GM21825 (cell line): Measurements from ENCODE around the gene KAT6B.
A peak's percentile ranks its signal among the peaks of the same experiment; 100 is the strongest.
"Not testable (repeated sequence)": the region's sequence is repeated elsewhere in the genome, so short reads cannot be mapped to it uniquely, and the experiment has no call there.

Experiments
- ATAC-seq: cut with Tn5 transposase; IDR thresholded peaks from one replicate; pipeline ENCODE4 v1.9.1; 2021; ENCODE audit warnings: mild to moderate bottlenecking, moderate library complexity; ENCODE audit not compliant: unreplicated experiment

The KAT6B gene

DNA sequence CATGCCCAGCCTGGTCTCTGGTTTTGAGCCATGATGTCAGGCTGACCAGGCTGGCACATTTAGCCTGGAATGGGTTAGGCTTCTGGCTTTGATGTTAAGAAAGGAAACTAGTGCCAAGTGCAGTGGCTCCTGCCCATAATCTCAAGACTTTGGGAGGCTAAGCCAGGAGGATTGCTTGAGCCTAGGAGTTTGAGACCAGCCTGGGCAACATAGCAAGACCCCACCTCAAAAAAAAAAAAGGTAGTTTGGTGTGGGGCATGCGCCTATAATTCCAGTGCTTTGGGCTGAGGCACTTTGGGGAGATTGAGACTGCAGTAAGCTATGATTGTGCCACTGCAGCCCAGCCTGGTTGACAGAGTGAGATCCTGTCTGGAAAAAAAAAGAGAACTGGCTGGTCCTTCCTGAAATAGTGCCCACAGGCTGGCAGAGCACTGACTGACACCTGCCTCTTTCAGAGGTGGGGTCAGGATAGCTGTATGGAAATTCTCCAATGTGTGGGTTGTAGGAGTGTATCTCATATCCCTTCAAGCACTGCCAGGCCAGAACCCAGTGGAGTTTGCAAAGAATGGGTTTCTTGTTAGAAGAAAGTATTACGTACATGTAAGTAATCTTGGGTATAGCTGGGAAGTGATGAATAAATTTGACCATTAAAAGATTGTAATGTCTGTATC, 61.3 kb downstream of the KAT6B start:
- no peak for ATAC-seq

DNA sequence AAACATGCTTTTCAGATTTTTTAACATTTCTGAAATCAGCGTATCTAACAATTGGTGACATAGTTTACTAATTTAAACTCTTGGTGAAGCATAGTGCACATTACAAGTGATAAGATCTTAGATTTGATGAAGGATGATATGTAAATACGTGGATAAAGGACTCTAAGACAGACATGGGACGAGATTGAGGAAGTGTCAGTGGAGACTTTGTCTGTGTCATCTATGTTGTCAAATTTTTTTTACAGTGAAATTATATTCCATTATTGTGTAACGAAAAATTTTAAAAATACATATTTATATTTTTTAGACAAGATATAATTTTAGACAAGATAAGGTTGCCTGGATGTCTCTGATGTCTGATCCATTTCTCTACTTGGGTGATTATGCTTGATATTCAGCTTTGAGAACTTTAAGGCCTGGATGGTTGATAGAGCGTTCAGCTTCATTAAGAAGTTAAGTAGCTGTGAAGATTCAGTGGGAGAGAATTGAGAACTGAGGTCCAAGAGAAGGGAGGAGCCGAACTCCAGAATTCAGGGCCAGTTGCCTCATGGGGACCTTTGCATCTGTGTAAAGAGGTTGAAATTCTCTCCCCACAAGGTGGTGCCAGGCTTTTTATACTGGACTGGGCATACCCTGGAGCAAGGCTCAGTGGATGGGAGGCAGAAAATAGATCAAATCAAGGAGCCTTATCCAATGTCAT, 62.7 kb downstream of the KAT6B start:
- no peak for ATAC-seq

- no peak for ATAC-seq
These were observed 63.2 kb downstream of the KAT6B start for GRCh38 chr10:74889662-74889998.

DNA sequence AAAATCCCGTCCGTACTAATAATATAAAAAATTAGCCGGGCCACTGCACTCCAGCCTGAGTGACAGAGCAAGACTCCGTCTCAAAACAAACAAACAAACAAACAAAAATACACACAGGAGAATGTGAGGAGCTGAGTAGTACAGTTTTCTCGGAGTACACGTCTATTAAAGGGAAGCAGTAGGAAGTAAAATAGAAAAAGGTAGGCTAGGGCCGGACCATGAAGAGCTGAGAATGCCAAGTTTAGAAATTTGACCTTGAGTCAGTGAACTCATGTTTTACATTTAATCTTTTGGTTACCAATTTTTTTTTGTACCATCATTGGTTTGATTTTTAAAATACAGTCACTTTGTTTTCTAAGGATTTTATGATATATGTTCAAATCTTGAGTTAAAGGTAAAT, 64.1 kb downstream of the KAT6B start:
- no peak for ATAC-seq

DNA sequence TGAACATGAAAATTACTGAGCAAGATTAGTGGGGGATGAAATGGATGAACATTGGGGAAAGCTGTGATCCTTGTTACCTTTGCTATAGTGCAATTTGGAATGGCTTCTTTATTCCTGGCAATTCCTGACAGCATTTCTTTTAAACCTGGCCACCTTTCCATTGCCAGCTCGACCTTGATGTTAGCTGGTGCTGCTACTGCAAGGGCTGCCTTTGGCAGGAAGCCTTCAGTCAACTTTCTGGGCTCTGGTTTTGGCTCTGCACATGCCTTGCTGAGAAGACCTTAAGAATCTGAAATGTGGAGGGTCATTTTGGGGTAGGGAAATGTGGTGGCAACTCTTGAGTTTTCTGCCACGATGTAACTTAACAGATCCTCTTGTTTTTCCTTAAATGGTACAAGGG, 64.7 kb downstream of the KAT6B start:
- ATAC-seq, result no peak

DNA sequence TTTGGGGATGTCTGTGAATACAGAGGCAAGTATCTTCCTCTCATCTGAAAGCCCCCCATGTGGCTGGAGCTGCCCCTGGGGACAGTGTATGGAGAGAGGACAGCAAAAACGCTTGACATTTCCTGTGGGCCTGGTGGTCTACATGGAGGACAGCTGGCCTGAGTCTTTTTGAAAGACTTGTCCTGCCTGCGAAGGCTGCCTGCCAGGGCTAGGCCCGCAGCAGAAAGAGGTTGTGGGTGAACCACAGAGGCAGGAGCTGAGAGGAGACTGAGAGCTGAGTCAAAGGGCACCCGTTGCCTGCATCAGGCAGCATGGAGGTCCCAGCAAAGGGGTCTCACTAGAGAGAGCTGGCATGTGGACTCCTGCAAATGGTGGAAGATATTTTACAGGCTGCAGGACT, 66.4 kb downstream of the KAT6B start:
- ATAC-seq, result no peak

- ATAC-seq, result not testable (repeated sequence)
These were observed 66.9 kb downstream of the KAT6B start for GRCh38 chr10:74893329-74893728.

GRCh38 chr10:74896788-74897527, 70.6 kb downstream of the KAT6B start:
- no peak for ATAC-seq

DNA sequence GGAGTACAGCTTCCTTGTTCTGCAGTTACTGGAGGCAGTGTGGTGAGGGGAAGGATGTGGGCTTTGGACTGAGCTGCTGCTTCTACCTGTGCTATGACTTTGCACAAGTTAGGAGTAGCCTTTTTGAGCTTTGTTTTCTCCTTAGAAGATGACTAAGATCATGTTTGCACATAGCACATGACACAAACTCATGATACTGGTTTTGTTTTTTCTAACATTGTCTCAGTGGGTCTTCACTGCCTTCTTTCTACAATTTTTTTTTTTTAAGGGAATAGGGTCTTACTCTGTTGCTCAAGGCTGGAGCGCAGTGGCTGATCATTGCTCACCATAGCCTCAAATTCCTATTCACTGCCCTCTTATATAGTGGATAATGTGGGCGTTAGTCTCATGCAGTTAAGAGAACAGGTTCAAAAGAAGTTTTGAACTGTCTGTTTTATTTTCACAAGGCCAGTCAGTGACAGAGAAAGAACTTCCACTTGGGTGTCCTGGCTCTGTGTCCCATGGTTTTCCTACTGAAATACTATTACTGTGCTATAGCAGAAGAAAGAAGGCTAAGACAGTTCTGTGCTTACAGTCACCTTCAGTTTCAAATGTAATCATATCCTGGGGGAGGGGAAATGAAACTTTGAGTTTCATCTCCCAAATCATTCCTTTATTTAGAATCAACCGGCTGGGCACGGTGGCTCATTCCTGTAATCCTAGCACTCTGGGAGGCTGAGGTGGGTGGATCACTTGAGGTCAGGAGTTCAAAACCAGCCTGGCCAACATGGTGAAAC, 72.0 kb downstream of the KAT6B start:
- peak; percentile 70 for ATAC-seq

DNA sequence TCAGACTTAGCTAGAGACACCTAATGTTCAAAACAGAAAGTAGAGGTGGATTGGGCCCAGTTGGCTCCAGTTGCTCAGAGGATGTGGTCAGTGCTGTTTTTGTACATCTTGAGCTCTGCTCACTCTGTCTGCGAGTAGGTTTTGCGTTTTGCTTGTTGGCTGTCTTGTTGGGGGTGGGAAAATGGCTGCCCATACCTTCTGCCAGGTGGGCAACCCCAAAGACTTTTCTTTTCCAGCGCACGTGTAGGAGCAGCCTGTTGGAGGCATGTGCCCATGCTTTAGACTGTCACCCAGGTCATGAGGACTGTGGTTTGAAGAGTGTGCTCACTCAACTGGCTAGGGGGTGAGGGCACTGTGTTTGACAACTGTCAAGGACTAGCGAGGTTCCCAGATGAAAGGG, 73.9 kb downstream of the KAT6B start:
- ATAC-seq, result no peak

GRCh38 chr10:74901301-74901700, 74.9 kb downstream of the KAT6B start:
- ATAC-seq, result no peak

DNA sequence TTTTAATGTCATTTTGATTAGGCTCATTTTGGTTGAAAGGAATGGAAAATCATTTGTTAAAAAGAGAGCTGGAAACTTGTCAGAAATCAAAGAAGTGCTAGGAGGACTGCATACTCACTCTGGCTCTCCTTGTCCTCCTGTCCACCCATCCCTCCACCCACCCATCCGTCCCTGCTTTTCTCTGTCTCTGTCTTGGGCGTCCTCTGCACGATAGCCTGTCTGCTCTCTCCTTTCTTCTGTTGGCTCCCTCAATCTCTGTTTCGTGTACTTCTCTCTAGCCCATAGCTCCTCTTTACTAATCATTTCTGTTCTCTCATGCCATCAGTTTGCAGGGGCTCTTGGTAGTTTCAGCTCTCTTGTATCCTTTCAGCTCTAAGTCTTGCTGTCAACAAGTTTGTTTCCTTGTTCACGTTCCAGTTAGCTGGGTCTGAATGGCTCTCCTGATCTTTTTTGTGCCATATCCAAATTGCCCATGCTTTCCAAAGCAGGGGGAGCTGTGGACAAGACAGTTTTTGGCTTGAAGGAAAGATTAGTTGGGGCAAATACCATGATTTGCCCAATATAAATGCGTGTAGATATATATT, 75.6 kb downstream of the KAT6B start:
- ATAC-seq, result no peak

DNA sequence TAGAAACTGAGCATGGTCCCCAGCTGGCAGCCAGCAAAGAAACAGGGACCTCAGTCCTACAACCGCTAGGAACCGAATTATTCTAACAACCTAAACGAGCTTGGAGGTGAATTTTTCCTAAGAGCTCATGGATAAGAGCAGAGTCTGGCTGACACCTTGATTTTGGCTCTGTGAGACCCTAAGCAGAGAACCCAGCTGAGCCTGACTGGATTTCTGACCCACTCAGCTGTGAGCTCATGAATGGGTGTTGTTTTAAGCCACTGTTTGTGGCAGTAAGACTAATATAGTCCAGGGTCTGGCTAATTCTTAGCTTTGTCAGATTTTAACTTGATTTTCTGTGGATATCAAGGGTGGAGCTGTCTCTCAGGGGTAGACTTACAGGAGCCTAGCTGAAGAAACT, 77.1 kb downstream of the KAT6B start:
- no peak for ATAC-seq

- ATAC-seq, result no peak
These were observed 80.3 kb downstream of the KAT6B start for GRCh38 chr10:74906611-74907198.

DNA sequence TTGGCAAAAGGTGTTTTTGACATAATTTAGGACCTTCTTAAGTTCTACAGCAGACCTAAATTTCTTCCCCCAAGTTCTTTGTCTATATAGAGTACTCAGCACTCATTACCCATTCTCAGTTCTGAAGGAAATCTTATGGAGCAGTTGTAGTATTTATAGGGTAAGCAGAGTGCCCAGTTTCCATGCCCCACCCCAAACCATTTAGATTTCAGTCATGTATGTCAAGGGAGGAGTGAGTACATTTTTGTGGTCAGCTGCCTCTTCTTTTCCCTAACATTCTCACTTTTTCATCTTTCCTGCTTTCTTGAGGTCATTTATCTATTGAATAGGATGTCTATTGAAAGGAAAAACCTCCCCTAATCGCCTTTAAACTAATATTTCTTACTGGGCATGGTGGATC, 83.3 kb downstream of the KAT6B start:
- no peak for ATAC-seq

- ATAC-seq, result no peak
These were observed 84.0 kb downstream of the KAT6B start for GRCh38 chr10:74910241-74910975.

GRCh38 chr10:74910976-74911350, 84.6 kb downstream of the KAT6B start:
- ATAC-seq, result no peak

DNA sequence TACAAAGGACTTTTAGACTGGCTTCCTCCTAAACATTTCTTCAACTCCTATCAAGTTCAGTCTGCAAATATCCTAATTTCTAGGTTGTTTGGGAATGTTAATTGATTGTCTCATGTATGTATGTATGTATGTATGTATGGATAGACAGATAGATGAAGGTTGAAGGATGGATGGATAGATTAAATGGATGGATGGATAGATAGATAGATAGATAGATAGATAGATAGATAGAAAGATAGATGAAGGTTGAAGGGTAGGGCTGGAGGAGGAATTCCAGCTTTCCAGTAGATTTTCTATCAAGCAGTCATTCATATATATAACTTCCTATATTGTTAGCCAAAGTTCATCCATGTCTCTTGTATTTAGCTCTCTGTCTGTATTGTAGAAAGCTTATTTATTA, 85.8 kb downstream of the KAT6B start:
- ATAC-seq, result no peak

- ATAC-seq, result no peak
These were observed 86.3 kb downstream of the KAT6B start for GRCh38 chr10:74912682-74913081.

DNA sequence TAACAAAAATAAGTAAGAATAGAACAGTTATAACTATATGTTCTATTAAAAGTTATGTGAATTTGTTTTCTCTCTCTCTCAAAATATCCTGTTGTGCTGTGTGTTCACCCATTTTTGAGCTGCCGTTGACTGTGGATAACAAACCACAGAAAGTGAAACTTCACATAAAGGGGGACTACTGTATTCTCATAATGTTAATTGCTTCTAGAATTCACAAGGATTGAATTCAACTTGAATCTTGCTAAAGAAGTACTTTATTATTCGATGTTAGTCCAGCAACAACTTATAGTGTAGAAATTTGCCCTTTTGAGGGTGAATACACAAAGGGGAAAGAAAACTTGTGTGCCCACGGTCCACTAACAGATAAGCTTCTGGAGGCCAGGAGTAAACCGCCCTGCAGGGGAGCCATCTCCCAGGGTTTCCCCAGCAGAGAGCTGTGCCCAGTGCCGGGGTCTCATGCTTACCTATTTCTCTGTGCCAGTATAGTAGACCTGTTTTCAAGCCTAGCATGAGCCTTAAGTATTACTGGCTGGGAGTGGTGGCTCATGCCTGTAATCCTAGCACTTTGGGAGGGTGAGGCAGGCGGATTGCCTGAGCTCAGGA, 87.1 kb downstream of the KAT6B start:
- peak; percentile 57 for ATAC-seq
